ENCODE data around the gene AQP4.

AQP4 gene

GRCh38 chr18:26902291-26902690, 36.8 kb upstream of the AQP4 start:
- Histone ChIP-seq H3K14ac (ENCODE audit: low read length) (no peak overlapping the region), H2BK15ac (ENCODE audit: low read length) (no peak overlapping the region), H3K23ac (ENCODE audit: low read depth, low read length, poor library complexity) (no peak overlapping the region), H2BK120ac (ENCODE audit: low read depth, low read length) (no peak overlapping the region), H4K91ac (ENCODE audit: low read depth, low read length, poor library complexity) (no peak overlapping the region), H3K79me1 (ENCODE audit: low read depth, low read length) (no peaks in the 10 kb centered on the region), H3K27ac (replicated peaks; ENCODE audit: low read length) (no peak overlapping the region), H2AFZ (ENCODE audit: low read length) (no peak overlapping the region), H2BK12ac (ENCODE audit: low read length) (no peak overlapping the region), H3K4ac (ENCODE audit: low read length) (no peak overlapping the region), H2BK5ac (ENCODE audit: low read length) (no peak overlapping the region), H4K8ac (ENCODE audit: low read depth, low read length) (no peak overlapping the region), H3K9ac (ENCODE audit: low read depth, low read length, poor library complexity) (no peak overlapping the region), H3K4me3 (ENCODE audit: low read length in 2 of 2) (no peak overlapping the region), H3K36me3 (replicated peaks in 1 of 2; ENCODE audit: control insufficient read depth in 2 of 2, insufficient read depth in 2 of 2, low read length in 2 of 2) (no peaks in the 10 kb centered on the region), H3K9me3 (replicated peaks in 1 of 2; ENCODE audit: control insufficient read depth in 2 of 2, insufficient read depth in 1 of 2, low read depth in 1 of 2, low read length in 2 of 2) (peaks cover 0 to 24% of the 10 kb centered on the region in 2 donors), H3K4me1 (ENCODE audit: control insufficient read depth in 2 of 2, insufficient read depth in 1 of 2, low read depth in 1 of 2, low read length in 2 of 2) (no peaks in the 10 kb centered on the region), H3K18ac (ENCODE audit: low read length) (no peak overlapping the region), H3K4me2 (ENCODE audit: insufficient read depth, low read length, poor library complexity, severe bottlenecking) (no peak overlapping the region), H3K27me3 (ENCODE audit: control insufficient read depth in 3 of 3, insufficient read depth in 3 of 3, low read depth in 1 of 3, low read length in 3 of 3) (no peaks in the 10 kb centered on the region), H2AK5ac (ENCODE audit: low read depth, low read length) (no peak overlapping the region)
- no peak for DNase-seq (ENCODE audit: low spot score)
- WGBS, 2 donors (ENCODE audit: extremely low coverage in 2 of 2, insufficient read length in 2 of 2, insufficient replicate concordance in 1 of 2) = no CpG with 5 or more reads among the region's 5 CpGs

- Histone ChIP-seq H3K14ac (ENCODE audit: low read length) (no peak overlapping the region), H2BK15ac (ENCODE audit: low read length) (no peak overlapping the region), H3K4me3 (ENCODE audit: low read length in 2 of 2) (no peak overlapping the region), H3K79me1 (ENCODE audit: low read depth, low read length) (no peaks in the 10 kb centered on the region), H2BK12ac (ENCODE audit: low read length) (no peak overlapping the region), H4K8ac (ENCODE audit: low read depth, low read length) (no peak overlapping the region), H3K4me2 (ENCODE audit: insufficient read depth, low read length, poor library complexity, severe bottlenecking) (no peak overlapping the region), H2AK5ac (ENCODE audit: low read depth, low read length) (no peak overlapping the region), H3K9me3 (replicated peaks in 1 of 2; ENCODE audit: control insufficient read depth in 2 of 2, insufficient read depth in 1 of 2, low read depth in 1 of 2, low read length in 2 of 2) (peaks cover 0 to 22% of the 10 kb centered on the region in 2 donors), H4K91ac (ENCODE audit: low read depth, low read length, poor library complexity) (no peak overlapping the region), H3K4me1 (ENCODE audit: control insufficient read depth in 2 of 2, insufficient read depth in 1 of 2, low read depth in 1 of 2, low read length in 2 of 2) (no peaks in the 10 kb centered on the region), H3K27ac (replicated peaks; ENCODE audit: low read length) (no peak overlapping the region), H2BK120ac (ENCODE audit: low read depth, low read length) (no peak overlapping the region), H2BK5ac (ENCODE audit: low read length) (no peak overlapping the region), H3K36me3 (replicated peaks in 1 of 2; ENCODE audit: control insufficient read depth in 2 of 2, insufficient read depth in 2 of 2, low read length in 2 of 2) (no peaks in the 10 kb centered on the region), H3K18ac (ENCODE audit: low read length) (no peak overlapping the region), H3K4ac (ENCODE audit: low read length) (no peak overlapping the region), H3K9ac (ENCODE audit: low read depth, low read length, poor library complexity) (no peak overlapping the region), H3K27me3 (ENCODE audit: control insufficient read depth in 3 of 3, insufficient read depth in 3 of 3, low read depth in 1 of 3, low read length in 3 of 3) (no peaks in the 10 kb centered on the region), H2AFZ (ENCODE audit: low read length) (no peak overlapping the region), H3K23ac (ENCODE audit: low read depth, low read length, poor library complexity) (no peak overlapping the region)
- DNase-seq (ENCODE audit: low spot score) = no peak
Measured at GRCh38 chr18:26901020-26901419, 35.5 kb upstream of the AQP4 start.

GRCh38 chr18:26894426-26894825, 28.9 kb upstream of the AQP4 start:
- H2BK120ac ChIP-seq (ENCODE audit: low read depth, low read length) = no peak overlapping the region
- H4K91ac ChIP-seq (ENCODE audit: low read depth, low read length, poor library complexity) = no peak overlapping the region
- no peak overlapping the region for H2BK5ac ChIP-seq (ENCODE audit: low read length)
- no peak overlapping the region for H2AK5ac ChIP-seq (ENCODE audit: low read depth, low read length)
- H3K4me1 ChIP-seq (ENCODE audit: control insufficient read depth in 2 of 2, insufficient read depth in 1 of 2, low read depth in 1 of 2, low read length in 2 of 2) = no peaks in the 10 kb centered on the region
- WGBS, 2 donors (ENCODE audit: extremely low coverage in 2 of 2, insufficient read length in 2 of 2, insufficient replicate concordance in 1 of 2) = no CpG with 5 or more reads among the region's 1 CpG
- no peaks in the 10 kb centered on the region for H3K36me3 ChIP-seq (replicated peaks in 1 of 2; ENCODE audit: control insufficient read depth in 2 of 2, insufficient read depth in 2 of 2, low read length in 2 of 2)
- peak overlapping the region; percentile 79 for H2AFZ ChIP-seq (ENCODE audit: low read length)
- no peak overlapping the region for H2BK12ac ChIP-seq (ENCODE audit: low read length)
- H3K18ac ChIP-seq (ENCODE audit: low read length) = no peak overlapping the region
- H3K4ac ChIP-seq (ENCODE audit: low read length) = no peak overlapping the region
- no peak overlapping the region for H4K8ac ChIP-seq (ENCODE audit: low read depth, low read length)
- no peaks in the 10 kb centered on the region for H3K9me3 ChIP-seq (replicated peaks in 1 of 2; ENCODE audit: control insufficient read depth in 2 of 2, insufficient read depth in 1 of 2, low read depth in 1 of 2, low read length in 2 of 2)
- H3K27ac ChIP-seq (replicated peaks; ENCODE audit: low read length) = no peak overlapping the region
- H2BK15ac ChIP-seq (ENCODE audit: low read length) = no peak overlapping the region
- H3K23ac ChIP-seq (ENCODE audit: low read depth, low read length, poor library complexity) = no peak overlapping the region
- H3K14ac ChIP-seq (ENCODE audit: low read length) = no peak overlapping the region
- H3K4me3 ChIP-seq (ENCODE audit: low read length in 2 of 2) = no peak overlapping the region
- H3K4me2 ChIP-seq (ENCODE audit: insufficient read depth, low read length, poor library complexity, severe bottlenecking) = no peak overlapping the region
- no peak overlapping the region for H3K9ac ChIP-seq (ENCODE audit: low read depth, low read length, poor library complexity)
- H3K79me1 ChIP-seq (ENCODE audit: low read depth, low read length) = no peaks in the 10 kb centered on the region
- DNase-seq (ENCODE audit: low spot score) = no peak
- H3K27me3 ChIP-seq (ENCODE audit: control insufficient read depth in 3 of 3, insufficient read depth in 3 of 3, low read depth in 1 of 3, low read length in 3 of 3) = no peaks in the 10 kb centered on the region

GRCh38 chr18:26893996-26894395, 28.5 kb upstream of the AQP4 start:
- Histone ChIP-seq H3K9ac (ENCODE audit: low read depth, low read length, poor library complexity) (no peak overlapping the region), H3K36me3 (replicated peaks in 1 of 2; ENCODE audit: control insufficient read depth in 2 of 2, insufficient read depth in 2 of 2, low read length in 2 of 2) (no peaks in the 10 kb centered on the region)

More at GRCh38 chr18:26893996-26894395, 28.5 kb upstream of the AQP4 start:
- Histone ChIP-seq H3K27ac (replicated peaks; ENCODE audit: low read length) (no peak overlapping the region), H2AK5ac (ENCODE audit: low read depth, low read length) (no peak overlapping the region), H2BK15ac (ENCODE audit: low read length) (no peak overlapping the region), H2BK120ac (ENCODE audit: low read depth, low read length) (no peak overlapping the region), H2BK5ac (ENCODE audit: low read length) (no peak overlapping the region), H3K4me2 (ENCODE audit: insufficient read depth, low read length, poor library complexity, severe bottlenecking) (no peak overlapping the region), H4K8ac (ENCODE audit: low read depth, low read length) (no peak overlapping the region), H3K23ac (ENCODE audit: low read depth, low read length, poor library complexity) (no peak overlapping the region), H3K79me1 (ENCODE audit: low read depth, low read length) (no peaks in the 10 kb centered on the region), H3K4me3 (ENCODE audit: low read length in 2 of 2) (no peak overlapping the region), H4K91ac (ENCODE audit: low read depth, low read length, poor library complexity) (no peak overlapping the region), H2BK12ac (ENCODE audit: low read length) (no peak overlapping the region), H3K18ac (ENCODE audit: low read length) (no peak overlapping the region), H2AFZ (ENCODE audit: low read length) (peak overlapping the region; percentile 79), H3K4me1 (ENCODE audit: control insufficient read depth in 2 of 2, insufficient read depth in 1 of 2, low read depth in 1 of 2, low read length in 2 of 2) (no peaks in the 10 kb centered on the region), H3K9me3 (replicated peaks in 1 of 2; ENCODE audit: control insufficient read depth in 2 of 2, insufficient read depth in 1 of 2, low read depth in 1 of 2, low read length in 2 of 2) (no peaks in the 10 kb centered on the region), H3K27me3 (ENCODE audit: control insufficient read depth in 3 of 3, insufficient read depth in 3 of 3, low read depth in 1 of 3, low read length in 3 of 3) (no peaks in the 10 kb centered on the region), H3K14ac (ENCODE audit: low read length) (no peak overlapping the region), H3K4ac (ENCODE audit: low read length) (no peak overlapping the region)
- no peak for DNase-seq (ENCODE audit: low spot score)
- no CpG with 5 or more reads among the region's 6 CpGs for WGBS, 2 donors (ENCODE audit: extremely low coverage in 2 of 2, insufficient read length in 2 of 2, insufficient replicate concordance in 1 of 2)
